Measurements from ENCODE around the gene PSMD8.
"Not testable (repeated sequence)": the region's sequence is repeated elsewhere in the genome, so short reads cannot be mapped to it uniquely, and the experiment has no call there.

Gene PSMD8

GRCh38 chr19:38374332-38375097 lies at the start of gene PSMD8:
TSS of gene PSMD8 (plus strand) at chr19:38374571. CDS start at chr19:38374602, 31 bp downstream.
- DNase-seq = peak; percentile 99

GRCh38 chr19:38326591-38326990 lies 47.8 kb upstream of the PSMD8 start:
- DNase-seq = no peak

GRCh38 chr19:38329651-38330050 lies 44.7 kb upstream of the PSMD8 start:
- DNase-seq = no peak

GRCh38 chr19:38331728-38332127 lies 42.6 kb upstream of the PSMD8 start:
- no peak for DNase-seq

- DNase-seq = no peak
These were observed 41.1 kb upstream of the PSMD8 start for GRCh38 chr19:38333245-38333644.

GRCh38 chr19:38335949-38336637 lies 38.3 kb upstream of the PSMD8 start:
- peak; percentile 96 for DNase-seq

- peak; percentile 92 for DNase-seq
These were observed 37.6 kb upstream of the PSMD8 start for GRCh38 chr19:38336638-38337359.

GRCh38 chr19:38337360-38337653 lies 37.1 kb upstream of the PSMD8 start:
- DNase-seq = no peak

- DNase-seq = not testable (repeated sequence)
These were observed 35.4 kb upstream of the PSMD8 start for GRCh38 chr19:38339011-38339410.

GRCh38 chr19:38340927-38341326 lies 33.4 kb upstream of the PSMD8 start:
- DNase-seq = no peak

GRCh38 chr19:38346837-38347236 lies 27.5 kb upstream of the PSMD8 start:
- no peak for DNase-seq

- no peak for DNase-seq
These were observed 23.5 kb upstream of the PSMD8 start for GRCh38 chr19:38350883-38351282.

- no peak for DNase-seq
These were observed 22.4 kb upstream of the PSMD8 start for GRCh38 chr19:38351865-38352395.

- no peak for DNase-seq
These were observed 21.8 kb upstream of the PSMD8 start for GRCh38 chr19:38352611-38353010.

GRCh38 chr19:38355728-38356725 lies 18.3 kb upstream of the PSMD8 start:
- no peak for DNase-seq

- no peak for DNase-seq
These were observed 16.3 kb upstream of the PSMD8 start for GRCh38 chr19:38358071-38358470.

- DNase-seq = no peak
These were observed 14.9 kb upstream of the PSMD8 start for GRCh38 chr19:38359242-38360021.

GRCh38 chr19:38360351-38360750 lies 14.0 kb upstream of the PSMD8 start:
- DNase-seq = no peak

- DNase-seq = no peak
These were observed 13.3 kb upstream of the PSMD8 start for GRCh38 chr19:38360839-38361631.

- DNase-seq = peak; percentile 87
These were observed 12.7 kb upstream of the PSMD8 start for GRCh38 chr19:38361633-38362075.

Measured in left hindlimb (tissue), 1 donor.